Thyroid gland (tissue), 4 donors: ENCODE measurements around the gene NPC1L1.

Experiments used
- POLR2A ChIP-seq, 2 donors: fragments of 450-650 bp; IDR thresholded peaks; one replicate each; pipeline ENCODE4 v1.6.1; 2017; ENCODE audit warnings: antibody characterized with exemption in 2 of 2, mild to moderate bottlenecking in 2 of 2, moderate library complexity in 1 of 2
- TF ChIP-seq, protein P1 (sequence below), 6 experiments: fragments of 200-600 bp in 3 of 6; fragments of 450-650 bp in 3 of 6; sonication (generic) in 3 of 6; IDR thresholded peaks; one replicate each; pipeline ENCODE4 v1.5.1; 2016 to 2019; ENCODE audit warnings: antibody characterized with exemption in 6 of 6, mild to moderate bottlenecking in 2 of 6, inconsistent platforms in 1 of 6, moderate library complexity in 1 of 6

DNA sequence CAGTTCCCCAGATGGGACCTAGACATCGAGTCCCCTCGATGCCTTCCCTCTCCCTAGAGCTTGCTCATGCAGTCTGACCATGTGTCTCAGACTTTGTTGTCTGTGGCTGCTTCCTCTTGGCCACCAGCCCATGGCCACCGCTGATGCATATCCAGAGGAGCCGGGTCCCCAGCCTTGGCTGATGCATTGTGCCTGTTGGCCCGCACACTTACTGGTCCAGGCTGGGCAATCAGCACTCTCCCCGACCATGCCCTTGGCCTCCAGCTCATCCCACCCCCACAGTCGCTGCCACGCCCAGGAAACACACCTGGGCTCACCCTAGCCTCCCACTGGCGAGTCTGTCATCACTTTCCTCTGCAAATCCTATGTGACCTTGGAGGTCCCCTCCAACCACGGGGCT is 10.1 kb downstream of the NPC1L1 start:
- TF ChIP-seq, protein P1, sequence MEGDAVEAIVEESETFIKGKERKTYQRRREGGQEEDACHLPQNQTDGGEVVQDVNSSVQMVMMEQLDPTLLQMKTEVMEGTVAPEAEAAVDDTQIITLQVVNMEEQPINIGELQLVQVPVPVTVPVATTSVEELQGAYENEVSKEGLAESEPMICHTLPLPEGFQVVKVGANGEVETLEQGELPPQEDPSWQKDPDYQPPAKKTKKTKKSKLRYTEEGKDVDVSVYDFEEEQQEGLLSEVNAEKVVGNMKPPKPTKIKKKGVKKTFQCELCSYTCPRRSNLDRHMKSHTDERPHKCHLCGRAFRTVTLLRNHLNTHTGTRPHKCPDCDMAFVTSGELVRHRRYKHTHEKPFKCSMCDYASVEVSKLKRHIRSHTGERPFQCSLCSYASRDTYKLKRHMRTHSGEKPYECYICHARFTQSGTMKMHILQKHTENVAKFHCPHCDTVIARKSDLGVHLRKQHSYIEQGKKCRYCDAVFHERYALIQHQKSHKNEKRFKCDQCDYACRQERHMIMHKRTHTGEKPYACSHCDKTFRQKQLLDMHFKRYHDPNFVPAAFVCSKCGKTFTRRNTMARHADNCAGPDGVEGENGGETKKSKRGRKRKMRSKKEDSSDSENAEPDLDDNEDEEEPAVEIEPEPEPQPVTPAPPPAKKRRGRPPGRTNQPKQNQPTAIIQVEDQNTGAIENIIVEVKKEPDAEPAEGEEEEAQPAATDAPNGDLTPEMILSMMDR (IDR thresholded peaks at IDR 0.05): no peak
- TF ChIP-seq POLR2A (IDR thresholded peaks at IDR 0.05): no peak
